GM23248 (cell line): Measurements from ENCODE around the gene ANO10.
"Not testable (repeated sequence)": the region's sequence is repeated elsewhere in the genome, so short reads cannot be mapped to it uniquely, and the experiment has no call there.

ENCODE experiments used
- EZH2 ChIP-seq: fragments of 200-600 bp; sonication (generic); IDR thresholded peaks from 2 replicates; pipeline ENCODE4 v1.6.1; 2018; ENCODE audit warnings: antibody characterized with exemption, mild to moderate bottlenecking; ENCODE audit not compliant: insufficient read depth, poor library complexity, severe bottlenecking
- EZH2phosphoT487 ChIP-seq: fragments of 200-600 bp; sonication (generic); IDR thresholded peaks from 2 replicates; pipeline ENCODE4 v1.6.1; 2018; ENCODE audit warnings: antibody characterized with exemption, moderate library complexity, mild to moderate bottlenecking, low read depth; ENCODE audit not compliant: insufficient read depth

DNA sequence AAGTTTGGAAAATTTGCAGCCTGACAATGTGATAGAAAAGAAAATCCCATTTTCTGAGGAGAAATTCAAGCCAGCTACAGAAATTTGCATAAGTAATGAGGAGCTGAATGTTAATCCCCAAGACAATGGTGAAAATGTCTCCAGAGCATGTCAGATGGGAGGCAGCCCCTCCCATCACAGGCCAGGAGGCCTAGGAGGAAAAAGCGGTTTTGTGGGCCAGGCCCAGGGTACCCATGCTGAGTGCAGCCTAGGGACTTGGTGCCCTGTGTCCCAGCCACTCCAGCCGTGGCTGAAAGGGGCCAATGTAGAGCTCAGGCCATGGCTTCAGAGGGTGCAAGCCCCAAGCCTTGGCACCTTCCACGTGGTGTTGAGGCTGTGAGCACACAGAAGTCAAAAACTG is 159.2 kb downstream of the ANO10 start:
- not testable (repeated sequence) for TF ChIP-seq EZH2, EZH2phosphoT487
